Activated T-helper 1 cell treated with anti-CD3 and anti-CD28 coated beads, Interleukin-12 subunit alpha, Interleukin-12 subunit beta, Interleukin-2, Interleukin-4 antibody, amounts not matched to agents 30 ng/mL and 10 ng/mL and 1 ng/mL, durations not matched to agents 14 hours and 24 hours and 36 hours (primary cell): ENCODE data around the gene LAP3. TPM values are rescaled to one million over a fixed set of nuclear protein-coding genes. Genes with fewer than 3 reads are reported as not detected.

ENCODE experiments used
- DNase-seq: peaks from one replicate; pipeline ENCODE4 v3.0.0; 2021; ENCODE audit warnings: low spot score
- H3K27ac Mint-ChIP-seq: one replicate; pipeline ENCODE4 v1.8.0; 2021; ENCODE audit warnings: mild to moderate bottlenecking, mixed read lengths
- H3K27me3 Mint-ChIP-seq: one replicate; pipeline ENCODE4 v1.8.0; 2022; ENCODE audit warnings: mild to moderate bottlenecking, moderate library complexity, mixed read lengths; ENCODE audit not compliant: insufficient read depth
- H3K36me3 Mint-ChIP-seq: one replicate; pipeline ENCODE4 v1.8.0; 2021; ENCODE audit warnings: low read depth, mixed read lengths
- H3K4me1 Mint-ChIP-seq: one replicate; pipeline ENCODE4 v1.8.0; 2021; ENCODE audit warnings: low read depth, mixed read lengths
- H3K4me3 Mint-ChIP-seq: one replicate; pipeline ENCODE4 v1.8.0; 2021; ENCODE audit warnings: mild to moderate bottlenecking, moderate library complexity, mixed read lengths
- H3K9me3 Mint-ChIP-seq: one replicate; pipeline ENCODE4 v1.8.0; 2021; ENCODE audit warnings: mixed read lengths
- intact Hi-C: fragments of 100-400 bp; cut with micrococcal nuclease; formaldehyde crosslinking; loops from one replicate; pipeline ENCODE4 v1.15.1; 2024
- total RNA-seq: library from RNA; stranded (reverse); gene quantifications from 2 replicates; pipeline ENCODE4 v1.2.3, GENCODE V29; 2022

The LAP3 gene
- total RNA-seq, 1 donor from 2014 or later: 109 TPM

DNA sequence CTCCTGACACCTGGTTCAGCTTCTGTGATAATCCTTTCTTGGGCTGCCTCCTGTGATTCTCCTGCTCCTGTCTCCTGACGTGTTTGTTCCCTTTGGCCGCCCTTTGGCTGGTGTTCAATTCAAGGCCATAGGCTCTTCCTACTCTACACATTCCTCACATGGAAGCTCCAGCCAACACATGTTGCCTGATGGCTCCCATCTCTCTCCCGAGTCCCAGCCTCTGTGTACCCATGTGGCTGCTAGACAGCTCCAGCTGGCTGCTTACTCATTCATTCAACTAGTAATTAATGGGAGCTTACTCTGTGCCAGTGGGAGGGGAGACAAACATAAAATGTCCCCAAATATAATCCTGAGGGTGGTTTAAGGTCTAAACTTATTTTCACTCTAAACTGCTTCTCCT is 28.2 kb downstream of the LAP3 start:
- no peak for DNase-seq
- Mint-ChIP-seq H3K27ac (peak overlapping the region; percentile 37), H3K27me3 (no peaks in the 10 kb centered on the region), H3K9me3 (no peaks in the 10 kb centered on the region), H3K4me1 (no peaks in the 10 kb centered on the region), H3K36me3 (peaks cover 36% of the 10 kb centered on the region), H3K4me3 (no peak overlapping the region)
- intact Hi-C loops: no loop called here

DNA sequence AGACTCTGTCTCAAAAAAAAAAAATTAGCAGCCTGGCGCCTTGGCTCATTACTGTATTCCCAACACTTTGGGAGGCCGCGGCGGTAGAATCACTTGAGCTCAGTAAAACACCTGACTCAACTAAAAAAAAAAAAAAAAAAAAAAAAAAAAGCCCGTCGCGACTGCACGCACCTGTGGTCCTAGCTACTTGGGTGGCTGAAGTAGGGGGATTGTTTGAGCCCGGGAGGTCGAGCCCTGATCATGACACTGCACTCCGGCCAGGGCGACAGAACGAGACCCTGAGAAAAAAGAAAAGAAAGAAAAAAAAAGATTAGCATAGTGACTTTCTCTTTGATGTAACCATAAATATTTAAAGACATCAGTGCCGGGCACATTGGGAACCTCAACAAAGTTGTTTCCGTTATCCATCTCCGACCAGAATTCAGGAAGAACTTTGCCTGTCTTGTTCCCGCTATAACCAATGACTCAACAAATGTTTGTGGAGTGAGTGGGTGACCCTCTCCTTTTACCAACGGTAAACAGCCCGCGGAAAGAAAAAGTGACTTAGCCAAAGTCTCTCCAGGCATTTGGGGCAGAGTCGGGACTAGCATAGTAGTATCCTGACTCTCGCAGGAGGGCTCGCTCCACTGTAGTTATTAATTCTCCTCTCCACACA is 36.9 kb downstream of the LAP3 start:
- intact Hi-C loops: loop anchor here (1.0 to 10.0 kb wide), 7 partner anchors 23 to 1959 kb away; partner anchors contain the start of genes DCAF16, FBXL5, LAP3 and NCAPG
- Mint-ChIP-seq H3K27ac (peak overlapping the region; percentile 97), H3K9me3 (no peaks in the 10 kb centered on the region), H3K4me3 (peak overlapping the region; percentile 96), H3K4me1 (peaks cover 24% of the 10 kb centered on the region), H3K36me3 (peaks cover 19% of the 10 kb centered on the region), H3K27me3 (peaks cover 2% of the 10 kb centered on the region)
- peak; percentile 12 for DNase-seq

GRCh38 chr4:17614416-17615299 is 37.7 kb downstream of the LAP3 start, which contains the start of gene MED28:
Gene MED28, plus strand, starts transcription at chr4:17614641. Its CDS starts 14 bp downstream, at chr4:17614655.
- peak within 1 kb of the TSS; percentile 97 for H3K27ac Mint-ChIP-seq
- peak within 1 kb of the TSS; percentile 96 for H3K4me3 Mint-ChIP-seq
- no peaks in the 10 kb centered on the region for H3K9me3 Mint-ChIP-seq
- H3K36me3 Mint-ChIP-seq: peaks cover 24% of the 10 kb centered on the region
- DNase-seq: peak; percentile 93
- H3K4me1 Mint-ChIP-seq: peaks cover 32% of the 10 kb centered on the region
- peaks cover 2% of the 10 kb centered on the region for H3K27me3 Mint-ChIP-seq
- intact Hi-C loops: loop anchor here (1.0 to 10.0 kb wide), 8 partner anchors 22 to 1960 kb away; partner anchors contain the start of genes DCAF16, FBXL5, LAP3 and NCAPG

DNA sequence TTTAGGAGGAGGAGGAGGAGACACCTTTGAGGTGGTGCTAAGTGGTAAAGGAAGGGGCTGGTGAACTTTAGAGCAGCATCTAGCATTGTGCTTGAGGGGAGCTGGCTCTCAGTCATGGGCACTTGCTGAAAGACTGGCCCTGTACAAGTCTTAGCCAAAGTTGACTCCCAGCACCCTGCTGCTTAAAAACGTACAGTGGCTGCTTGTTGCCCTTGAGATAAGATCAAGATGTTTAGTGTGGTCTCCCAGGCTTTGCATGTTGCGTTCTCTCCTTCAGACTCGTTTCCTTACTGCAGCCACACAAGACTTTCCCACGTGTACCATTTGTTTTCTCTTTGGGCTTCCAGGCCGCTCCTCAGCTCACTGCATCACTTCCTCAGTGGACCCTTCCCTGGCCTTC is 39.3 kb downstream of the LAP3 start:
- Mint-ChIP-seq H3K27me3 (peaks cover 2% of the 10 kb centered on the region), H3K4me3 (peak overlapping the region; percentile 81), H3K36me3 (peaks cover 26% of the 10 kb centered on the region), H3K4me1 (peaks cover 38% of the 10 kb centered on the region), H3K27ac (peak overlapping the region; percentile 50), H3K9me3 (no peaks in the 10 kb centered on the region)
- intact Hi-C loops: loop anchor here (10.0 kb wide), 1 partner anchor 1961 kb away; the partner anchor contains the start of gene FBXL5
- no peak for DNase-seq

DNA sequence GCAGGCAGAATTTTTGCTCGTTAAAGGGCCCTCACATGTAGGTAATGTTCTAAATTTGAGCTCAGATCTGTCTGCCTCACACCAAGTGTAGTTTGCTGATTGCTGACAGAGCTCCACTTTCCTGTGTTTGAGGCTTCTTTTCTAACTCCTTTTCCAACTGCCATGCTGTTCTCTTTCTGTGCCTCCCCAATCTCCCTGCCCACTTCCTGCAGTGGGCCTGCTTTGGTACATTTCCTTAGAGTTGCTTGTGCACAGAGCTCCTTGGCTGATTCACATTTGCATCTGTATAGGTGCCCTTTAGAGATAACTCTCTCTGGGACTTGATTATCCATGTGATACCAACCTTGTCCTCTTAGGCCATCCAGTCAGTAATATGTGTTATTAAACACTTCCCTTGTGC is 41.9 kb downstream of the LAP3 start:
- peaks cover 43% of the 10 kb centered on the region for H3K36me3 Mint-ChIP-seq
- DNase-seq: no peak
- H3K27ac Mint-ChIP-seq: peak overlapping the region; percentile 66
- H3K4me1 Mint-ChIP-seq: peaks cover 40% of the 10 kb centered on the region
- peak overlapping the region; percentile 48 for H3K4me3 Mint-ChIP-seq
- peaks cover 2% of the 10 kb centered on the region for H3K27me3 Mint-ChIP-seq
- intact Hi-C loops: loop anchor here (10.0 kb wide), 1 partner anchor 1964 kb away; the partner anchor contains the start of gene FBXL5
- H3K9me3 Mint-ChIP-seq: no peaks in the 10 kb centered on the region

DNA sequence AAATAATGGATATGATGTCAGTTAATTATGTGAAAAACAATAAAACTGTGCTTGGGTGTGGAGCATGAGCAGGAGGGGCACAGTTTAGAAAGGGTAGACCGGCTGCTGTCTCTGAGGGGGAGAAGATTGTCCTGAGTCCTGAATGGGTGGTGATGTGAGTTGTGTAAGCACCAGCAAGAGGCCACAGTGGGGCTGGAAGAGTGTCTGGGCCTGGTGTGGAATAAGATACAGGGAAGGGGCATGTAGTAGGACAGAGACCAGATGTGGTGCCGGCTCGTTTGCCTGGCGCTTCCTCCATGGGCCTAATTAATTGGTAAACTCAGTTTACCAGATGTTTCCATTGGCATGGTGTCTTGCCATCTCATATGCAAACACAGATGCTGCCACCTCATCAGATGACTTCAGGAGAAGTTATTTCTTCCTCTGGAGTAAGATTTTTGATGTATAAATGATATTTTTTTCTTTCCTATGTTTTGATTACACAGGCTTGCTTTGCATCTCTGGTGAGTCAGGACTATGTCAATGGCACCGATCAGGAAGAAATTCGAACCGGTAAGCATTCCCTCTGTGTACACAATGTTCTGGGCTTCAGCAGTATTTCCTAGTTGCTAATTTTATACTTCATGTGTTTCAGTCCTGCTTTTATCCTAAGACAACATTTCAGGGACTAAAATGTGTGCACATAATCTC is 42.6 kb downstream of the LAP3 start:
- peaks cover 40% of the 10 kb centered on the region for H3K4me1 Mint-ChIP-seq
- no peaks in the 10 kb centered on the region for H3K27me3 Mint-ChIP-seq
- DNase-seq: no peak
- H3K36me3 Mint-ChIP-seq: peaks cover 49% of the 10 kb centered on the region
- no peak overlapping the region for H3K4me3 Mint-ChIP-seq
- no peak overlapping the region for H3K27ac Mint-ChIP-seq
- intact Hi-C loops: loop anchor here (10.0 kb wide), 1 partner anchor 1965 kb away; the partner anchor contains the start of gene FBXL5
- H3K9me3 Mint-ChIP-seq: no peaks in the 10 kb centered on the region

DNA sequence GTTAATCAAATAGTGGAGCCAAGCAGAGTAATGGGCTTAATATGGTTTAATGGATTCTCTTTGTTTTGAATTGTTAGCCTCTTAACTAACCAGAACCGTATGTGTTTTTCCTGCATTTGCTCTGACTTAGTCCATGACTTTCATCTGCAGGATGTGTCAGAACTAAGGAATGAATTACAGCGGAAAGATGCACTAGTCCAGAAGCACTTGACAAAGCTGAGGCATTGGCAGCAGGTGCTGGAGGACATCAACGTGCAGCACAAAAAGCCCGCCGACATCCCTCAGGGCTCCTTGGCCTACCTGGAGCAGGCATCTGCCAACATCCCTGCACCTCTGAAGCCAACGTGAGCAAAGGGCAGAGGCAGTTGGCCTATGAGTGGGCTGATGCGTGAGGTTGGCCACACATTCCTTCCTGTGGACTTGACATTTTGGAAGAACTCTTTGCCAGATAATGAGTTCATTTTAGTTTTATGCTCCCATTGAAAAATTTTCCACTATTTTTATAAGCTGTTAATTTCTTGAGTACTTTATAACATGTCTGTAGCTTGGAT is 46.5 kb downstream of the LAP3 start:
- Mint-ChIP-seq H3K27me3 (no peaks in the 10 kb centered on the region), H3K36me3 (peaks cover 61% of the 10 kb centered on the region), H3K4me1 (peaks cover 20% of the 10 kb centered on the region), H3K27ac (no peak overlapping the region), H3K4me3 (no peak overlapping the region), H3K9me3 (no peaks in the 10 kb centered on the region)
- no peak for DNase-seq
- intact Hi-C loops: no loop called here

DNA sequence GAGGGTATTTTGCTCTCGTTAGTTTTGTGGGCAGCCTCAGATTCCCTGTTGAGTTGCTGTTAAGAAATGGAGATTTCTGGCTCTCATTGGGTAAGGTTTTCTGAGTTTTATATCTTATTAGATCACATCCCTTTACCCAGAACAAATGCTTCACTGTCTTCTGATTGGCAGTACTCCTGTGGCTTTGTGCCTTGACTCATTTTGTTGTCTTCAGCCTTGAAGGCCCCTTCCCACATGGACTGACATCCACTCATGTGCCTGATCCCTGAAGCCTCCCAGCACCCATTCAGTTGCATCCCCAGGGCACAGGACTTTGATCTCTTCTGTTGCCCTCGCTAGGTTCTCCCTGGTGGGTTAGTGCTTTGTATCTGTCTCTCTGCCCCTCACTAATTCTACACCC is 47.8 kb downstream of the LAP3 start:
- intact Hi-C loops: no loop called here
- Mint-ChIP-seq H3K27ac (no peak overlapping the region), H3K4me1 (peaks cover 7% of the 10 kb centered on the region)

GRCh38 chr4:17630228-17630627 is 53.2 kb downstream of the LAP3 start:
- Mint-ChIP-seq H3K4me1 (no peaks in the 10 kb centered on the region), H3K4me3 (no peak overlapping the region), H3K27ac (no peak overlapping the region), H3K36me3 (peaks cover 57% of the 10 kb centered on the region), H3K9me3 (no peaks in the 10 kb centered on the region), H3K27me3 (no peaks in the 10 kb centered on the region)
- no peak for DNase-seq
- intact Hi-C loops: no loop called here

More for the DNA sequence above, 47.8 kb downstream of the LAP3 start:
- Mint-ChIP-seq H3K9me3 (no peaks in the 10 kb centered on the region), H3K4me3 (no peak overlapping the region), H3K27me3 (no peaks in the 10 kb centered on the region), H3K36me3 (peaks cover 57% of the 10 kb centered on the region)
- no peak for DNase-seq

DNA sequence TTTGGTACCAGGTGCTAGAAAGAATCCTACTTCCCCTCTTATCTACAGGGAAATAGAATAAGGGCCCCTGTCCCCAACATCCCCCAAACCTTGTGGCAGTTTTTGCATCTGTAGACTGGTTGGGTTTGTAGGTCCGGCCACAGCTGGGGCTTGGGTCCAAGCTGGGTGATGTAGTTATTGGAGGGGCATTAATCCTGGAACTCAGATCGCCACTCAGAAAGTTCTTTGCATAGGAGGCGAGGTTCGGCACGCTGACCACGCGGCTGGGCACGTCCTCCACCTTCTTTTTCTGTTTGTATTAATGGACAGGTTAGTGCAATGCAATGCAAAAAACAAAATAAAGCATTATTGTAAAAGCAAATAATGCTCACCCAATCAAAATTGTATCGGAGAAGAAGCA is 56.6 kb downstream of the LAP3 start:
- Mint-ChIP-seq H3K27me3 (no peaks in the 10 kb centered on the region), H3K4me1 (no peaks in the 10 kb centered on the region), H3K27ac (no peak overlapping the region), H3K36me3 (peaks cover 40% of the 10 kb centered on the region), H3K9me3 (no peaks in the 10 kb centered on the region), H3K4me3 (no peak overlapping the region)
- no peak for DNase-seq
- intact Hi-C loops: no loop called here

GRCh38 chr4:17635056-17635455 is 58.1 kb downstream of the LAP3 start:
- H3K4me1 Mint-ChIP-seq: no peaks in the 10 kb centered on the region
- intact Hi-C loops: loop anchor here (5.0 kb wide), 1 partner anchor 957 kb away; no protein-coding TSS in a partner anchor
- H3K36me3 Mint-ChIP-seq: peaks cover 31% of the 10 kb centered on the region
- DNase-seq: no peak
- no peak overlapping the region for H3K4me3 Mint-ChIP-seq
- H3K27ac Mint-ChIP-seq: peak overlapping the region; percentile 67
- H3K9me3 Mint-ChIP-seq: no peaks in the 10 kb centered on the region
- H3K27me3 Mint-ChIP-seq: no peaks in the 10 kb centered on the region

DNA sequence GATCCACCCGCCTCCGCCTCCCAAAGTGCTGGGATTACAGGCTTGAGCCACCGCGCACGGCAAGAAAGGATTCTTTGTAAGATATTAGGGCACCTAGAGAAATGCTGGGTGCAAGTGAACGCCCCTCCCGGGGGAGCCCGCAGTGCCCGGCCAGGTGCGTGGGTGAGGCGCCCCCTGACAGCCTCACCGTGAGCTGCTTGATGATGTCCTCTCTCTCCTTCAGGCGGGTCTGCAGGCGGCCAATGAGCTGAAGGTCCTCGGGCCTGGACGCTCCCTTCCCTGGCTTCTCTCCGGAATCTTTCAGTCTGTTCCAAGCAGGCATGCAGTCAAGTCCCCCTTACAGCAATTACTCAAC is 59.3 kb downstream of the LAP3 start:
- intact Hi-C loops: loop anchor here (1.0 to 5.0 kb wide), 5 partner anchors 22 to 956 kb away; partner anchors contain the start of genes LAP3 and MED28
- no peaks in the 10 kb centered on the region for H3K4me1 Mint-ChIP-seq
- H3K27me3 Mint-ChIP-seq: no peaks in the 10 kb centered on the region

More for the DNA sequence above, 59.3 kb downstream of the LAP3 start:
- no peak overlapping the region for H3K4me3 Mint-ChIP-seq
- no peak overlapping the region for H3K27ac Mint-ChIP-seq
- DNase-seq: no peak
- H3K9me3 Mint-ChIP-seq: no peaks in the 10 kb centered on the region
- peaks cover 22% of the 10 kb centered on the region for H3K36me3 Mint-ChIP-seq
